ENCODE results near the gene GPX6. TPM values are rescaled to one million over a fixed set of nuclear protein-coding genes. Genes with fewer than 3 reads are reported as not detected.

The GPX6 gene
- total and polyA plus RNA-seq, 12 donors = not detected

- no peaks in the 10 kb centered on the region for H3K36me3 ChIP-seq
- H3K27ac ChIP-seq = no peak overlapping the region
- no peaks in the 10 kb centered on the region for H3K4me1 ChIP-seq
- no peak overlapping the region for H3K4me3 ChIP-seq
- H3K9me3 ChIP-seq = peaks cover 0 to 6% (median 0%) of the 10 kb centered on the region in 11 donors
- ATAC-seq (no peak), DNase-seq (no peak)
- H3K27me3 ChIP-seq = peaks cover 0 to 75% (median 41%) of the 10 kb centered on the region in 7 donors
- TF ChIP-seq, protein P1, sequence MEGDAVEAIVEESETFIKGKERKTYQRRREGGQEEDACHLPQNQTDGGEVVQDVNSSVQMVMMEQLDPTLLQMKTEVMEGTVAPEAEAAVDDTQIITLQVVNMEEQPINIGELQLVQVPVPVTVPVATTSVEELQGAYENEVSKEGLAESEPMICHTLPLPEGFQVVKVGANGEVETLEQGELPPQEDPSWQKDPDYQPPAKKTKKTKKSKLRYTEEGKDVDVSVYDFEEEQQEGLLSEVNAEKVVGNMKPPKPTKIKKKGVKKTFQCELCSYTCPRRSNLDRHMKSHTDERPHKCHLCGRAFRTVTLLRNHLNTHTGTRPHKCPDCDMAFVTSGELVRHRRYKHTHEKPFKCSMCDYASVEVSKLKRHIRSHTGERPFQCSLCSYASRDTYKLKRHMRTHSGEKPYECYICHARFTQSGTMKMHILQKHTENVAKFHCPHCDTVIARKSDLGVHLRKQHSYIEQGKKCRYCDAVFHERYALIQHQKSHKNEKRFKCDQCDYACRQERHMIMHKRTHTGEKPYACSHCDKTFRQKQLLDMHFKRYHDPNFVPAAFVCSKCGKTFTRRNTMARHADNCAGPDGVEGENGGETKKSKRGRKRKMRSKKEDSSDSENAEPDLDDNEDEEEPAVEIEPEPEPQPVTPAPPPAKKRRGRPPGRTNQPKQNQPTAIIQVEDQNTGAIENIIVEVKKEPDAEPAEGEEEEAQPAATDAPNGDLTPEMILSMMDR (IDR thresholded peaks at IDR 0.05) = no peak
- intact Hi-C loops (cut with DNase I) = no loop called here
These were observed 30.4 kb upstream of the GPX6 start for GRCh38 chr6:28545955-28546354.

- intact Hi-C loops (cut with DNase I) = no loop called here
- peak overlapping the region in 2 of 10 donors; percentile 12 to 16 for H3K4me3 ChIP-seq
- TF ChIP-seq, protein P1 (IDR thresholded peaks at IDR 0.05) = no peak
- H3K27me3 ChIP-seq = peaks cover 0 to 87% (median 51%) of the 10 kb centered on the region in 7 donors
- H3K36me3 ChIP-seq = no peaks in the 10 kb centered on the region
- no peak for DNase-seq
- no peaks in the 10 kb centered on the region for H3K4me1 ChIP-seq
- no peak overlapping the region for H3K27ac ChIP-seq
- 19 to 20% methylated on average over 31 of the region's 31 CpGs for WGBS, 2 donors
- no peak for ATAC-seq
- H3K9me3 ChIP-seq = peaks cover 0 to 6% (median 0%) of the 10 kb centered on the region in 11 donors
These were observed 28.3 kb upstream of the GPX6 start for GRCh38 chr6:28543651-28544610.

GRCh38 chr6:28542440-28543296 lies 27.1 kb upstream of the GPX6 start:
- WGBS, 2 donors = 3% methylated on average over 30 of the region's 30 CpGs
- Histone ChIP-seq H3K27me3 (peaks cover 0 to 94% (median 63%) of the 10 kb centered on the region in 7 donors), H3K27ac (no peak overlapping the region), H3K36me3 (no peaks in the 10 kb centered on the region), H3K9me3 (peaks cover 0 to 2% (median 0%) of the 10 kb centered on the region in 11 donors), H3K4me3 (peak overlapping the region in 2 of 10 donors; percentile 10 to 34), H3K4me1 (no peaks in the 10 kb centered on the region)
- no peak for DNase-seq
- ATAC-seq = peak in 1 of 8 donors; percentile 67
- TF ChIP-seq, protein P1 (IDR thresholded peaks at IDR 0.05) = no peak
- intact Hi-C loops (cut with DNase I) = no loop called here

- intact Hi-C loops (cut with DNase I) = no loop called here
- 47 to 53% methylated on average over 7 of the region's 7 CpGs for WGBS, 2 donors
- H3K27me3 ChIP-seq = peaks cover 0 to 94% (median 70%) of the 10 kb centered on the region in 7 donors
- H3K36me3 ChIP-seq = no peaks in the 10 kb centered on the region
- H3K4me1 ChIP-seq = no peaks in the 10 kb centered on the region
- DNase-seq (no peak), ATAC-seq (no peak)
- no peak overlapping the region for H3K4me3 ChIP-seq
- H3K9me3 ChIP-seq = no peaks in the 10 kb centered on the region
- no peak overlapping the region for H3K27ac ChIP-seq
- TF ChIP-seq, protein P1 (IDR thresholded peaks at IDR 0.05) = no peak
These were observed 26.4 kb upstream of the GPX6 start for GRCh38 chr6:28541996-28542395.

Data from heart right ventricle (tissue), 16 donors.